RKO (cell line): ENCODE measurements around the gene ZNF837.
"Not testable (repeated sequence)": the region's sequence is repeated elsewhere in the genome, so short reads cannot be mapped to it uniquely, and the experiment has no call there.

Experiments used
- DNase-seq: peaks from one replicate; pipeline ENCODE4 v3.0.0-alpha.2; 2016; ENCODE audit warnings: low spot score

Gene ZNF837

DNA sequence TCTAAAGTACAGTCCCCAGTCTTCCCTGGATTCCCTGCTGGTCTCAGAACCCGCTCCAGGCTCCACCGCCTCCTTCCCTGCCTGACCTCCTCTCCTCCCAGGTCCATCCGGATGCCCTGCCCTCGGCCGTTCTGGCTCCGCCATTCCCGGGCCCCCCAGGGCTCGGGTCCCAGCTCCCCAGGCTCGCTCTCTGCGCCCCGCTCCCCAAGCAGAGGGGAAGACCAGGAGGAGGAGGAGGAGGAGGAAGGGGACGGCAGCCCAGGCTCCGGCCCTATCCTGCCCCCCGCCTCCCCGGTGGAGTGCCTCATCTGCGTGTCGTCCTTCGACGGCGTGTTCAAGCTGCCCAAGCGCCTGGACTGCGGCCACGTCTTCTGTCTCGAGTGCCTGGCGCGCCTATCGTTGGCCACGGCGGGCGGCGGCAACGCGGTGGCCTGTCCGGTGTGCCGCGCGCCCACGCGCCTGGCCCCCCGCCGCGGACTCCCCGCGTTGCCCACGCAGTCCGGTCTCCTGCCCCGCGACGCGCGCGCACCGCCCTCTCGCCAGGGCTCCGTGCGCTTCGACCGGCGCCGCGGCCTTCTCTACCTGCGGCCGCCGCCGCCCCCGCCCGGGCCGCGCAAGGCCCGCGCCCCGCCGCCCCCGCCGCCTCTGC, 15.3 kb upstream of the ZNF837 start:
- no peak for DNase-seq

DNA sequence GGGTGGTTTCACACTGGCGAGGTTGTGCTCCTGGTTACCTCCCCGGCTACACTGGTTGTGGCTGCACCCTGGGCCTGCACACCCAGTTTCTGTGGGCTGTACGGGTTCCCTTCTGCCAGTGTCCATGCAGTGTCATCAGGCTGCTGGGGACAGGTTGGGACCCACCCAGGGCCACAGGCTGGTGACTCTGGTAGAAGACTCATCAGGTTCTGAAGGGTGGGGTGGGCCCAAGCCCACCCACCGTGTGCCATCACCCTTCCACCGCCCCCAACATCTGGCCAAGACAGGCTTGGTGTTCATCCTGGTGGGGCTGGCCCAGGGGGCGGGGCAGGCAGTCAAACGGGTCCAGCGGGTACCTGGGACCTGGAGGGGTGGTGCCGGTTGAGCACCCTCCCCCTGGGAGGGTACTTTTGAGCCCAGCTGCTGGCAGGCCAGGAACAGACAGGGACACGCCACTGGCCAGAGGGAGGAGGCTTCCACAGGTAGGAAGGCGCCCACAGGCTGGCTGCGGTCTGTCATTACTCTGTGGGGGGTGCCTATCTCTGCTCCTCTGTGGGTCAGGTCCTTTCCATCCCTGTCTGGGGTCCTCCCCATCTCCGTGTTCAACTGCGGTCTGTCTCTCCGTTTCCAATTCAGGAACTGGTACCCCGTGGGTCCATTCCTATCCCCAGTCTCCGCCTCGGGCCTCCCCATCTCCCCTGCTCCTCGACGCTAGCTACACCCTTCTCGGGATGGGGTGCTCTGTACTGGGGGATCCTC, 14.6 kb upstream of the ZNF837 start, which contains the start of gene RNF225:
Gene RNF225 (plus strand): TSS at position 437 of the 759 bp plus-strand sequence. CDS start 434 bp downstream, outside the sequence.
- no peak for DNase-seq

DNA sequence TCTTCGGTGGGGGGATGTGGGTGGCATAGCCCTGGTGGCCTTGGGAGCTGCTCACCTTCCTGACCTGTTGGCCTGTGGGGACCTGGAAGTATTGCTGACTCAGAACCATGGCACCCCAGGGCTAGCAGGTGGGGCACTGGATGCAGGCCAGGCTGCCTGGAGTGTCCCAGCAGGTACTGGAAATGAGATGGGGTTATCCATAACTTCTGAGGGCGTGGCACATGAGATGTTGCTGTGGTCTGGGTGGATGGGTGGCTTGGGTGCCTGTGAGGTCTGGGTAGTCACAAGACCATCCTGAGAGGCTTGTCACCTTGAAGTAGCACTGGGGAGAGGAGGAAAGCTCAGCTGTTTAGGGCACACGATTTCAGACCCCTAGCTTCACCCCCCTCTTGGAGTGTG, 14.0 kb upstream of the ZNF837 start:
- no peak for DNase-seq

DNA sequence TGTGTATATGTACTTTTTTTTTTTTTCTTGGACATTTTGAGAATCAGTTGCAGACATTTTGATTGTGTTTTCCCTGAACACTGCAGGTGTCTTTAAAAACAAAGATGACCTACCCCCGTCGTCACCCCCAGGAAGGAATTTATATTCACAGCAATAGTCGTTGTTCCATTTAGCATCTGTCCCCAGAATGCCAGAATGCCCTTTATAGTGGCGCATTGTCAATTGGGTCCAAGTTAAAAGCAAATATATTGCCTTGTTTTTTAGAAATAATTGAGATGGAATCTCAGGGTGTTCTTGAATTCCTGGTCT, 12.8 kb upstream of the ZNF837 start:
- DNase-seq = no peak

DNA sequence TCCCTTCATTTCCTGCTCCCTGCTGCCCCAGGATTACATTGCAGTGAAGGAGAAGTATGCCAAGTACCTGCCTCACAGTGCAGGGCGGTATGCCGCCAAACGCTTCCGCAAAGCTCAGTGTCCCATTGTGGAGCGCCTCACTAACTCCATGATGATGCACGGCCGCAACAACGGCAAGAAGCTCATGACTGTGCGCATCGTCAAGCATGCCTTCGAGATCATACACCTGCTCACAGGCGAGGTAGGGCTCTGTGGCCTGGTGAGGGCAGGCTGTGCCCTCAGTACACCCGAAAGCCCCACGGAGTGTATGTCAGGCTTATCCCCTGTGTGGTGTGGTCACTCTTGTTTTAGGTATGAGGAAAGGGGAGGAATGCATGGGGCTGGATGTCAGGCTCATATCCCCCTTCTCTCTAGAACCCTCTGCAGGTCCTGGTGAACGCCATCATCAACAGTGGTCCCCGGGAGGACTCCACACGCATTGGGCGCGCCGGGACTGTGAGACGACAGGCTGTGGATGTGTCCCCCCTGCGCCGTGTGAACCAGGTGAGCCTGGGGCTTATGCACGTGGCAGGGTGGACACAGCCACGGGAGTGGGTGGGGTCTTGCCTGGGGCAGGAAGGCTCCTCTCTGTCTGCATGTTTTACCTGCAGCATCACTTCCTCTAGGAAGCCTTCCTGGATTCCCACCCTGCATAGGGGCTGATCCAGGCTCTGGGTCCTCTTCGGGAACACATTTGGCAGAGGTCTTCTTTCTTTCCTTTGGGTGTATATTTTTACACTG, 12.3 kb upstream of the ZNF837 start:
- no peak for DNase-seq

DNA sequence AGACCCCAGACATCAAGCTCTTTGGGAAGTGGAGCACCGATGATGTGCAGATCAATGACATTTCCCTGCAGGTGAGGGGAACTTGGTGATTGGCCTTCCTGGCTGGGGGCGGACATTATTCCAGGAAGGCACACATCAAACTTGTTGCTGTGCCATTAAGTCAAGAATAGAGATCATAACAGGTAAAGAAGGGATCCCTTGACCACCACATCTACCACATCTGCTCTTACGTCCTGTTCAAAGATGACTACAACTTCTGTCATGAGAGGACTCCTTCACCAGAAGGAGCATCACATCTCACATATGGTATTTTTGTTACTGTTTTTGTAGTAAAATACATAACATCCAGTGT, 7.3 kb upstream of the ZNF837 start:
- DNase-seq = no peak

DNA sequence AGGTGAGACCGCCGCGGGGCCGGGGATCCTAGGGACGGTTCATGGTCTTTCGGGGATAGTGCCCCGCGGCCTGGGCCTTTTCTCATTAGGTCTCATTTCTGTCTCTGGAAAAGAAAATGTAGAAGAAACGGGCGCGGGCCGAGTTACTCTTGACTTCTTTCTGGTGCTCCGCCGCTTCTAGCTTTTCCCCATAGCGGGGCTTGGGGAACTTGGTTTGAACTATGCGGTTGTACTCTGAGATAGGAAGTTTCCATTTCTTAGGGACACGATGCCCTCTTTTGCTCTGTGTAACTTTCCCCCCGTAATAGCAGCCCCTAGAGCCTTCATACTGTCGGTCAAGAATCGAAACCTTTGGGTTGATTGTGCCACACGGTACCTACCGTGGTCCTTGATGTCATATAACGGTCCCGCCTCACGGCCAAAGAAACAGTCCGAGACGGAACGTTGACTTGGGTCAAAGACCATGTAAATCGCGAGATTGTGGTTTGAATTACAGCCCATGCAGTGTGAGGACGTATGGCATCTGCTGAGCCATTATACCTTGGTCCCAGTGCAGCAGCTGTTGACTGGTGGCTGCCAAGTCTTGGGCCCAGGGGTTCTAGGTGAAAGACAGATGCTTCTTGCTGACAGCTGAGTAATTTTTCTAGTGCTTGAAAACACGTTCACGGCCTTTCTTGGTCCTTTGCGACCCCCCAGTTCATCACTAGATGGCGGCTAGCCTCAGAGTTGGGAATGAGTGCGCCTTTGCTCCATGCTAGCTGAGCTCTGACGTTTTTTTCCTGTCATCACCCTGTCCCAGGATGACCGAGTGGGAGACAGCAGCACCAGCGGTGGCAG, 6.7 kb upstream of the ZNF837 start:
- peak; percentile 78 for DNase-seq

DNA sequence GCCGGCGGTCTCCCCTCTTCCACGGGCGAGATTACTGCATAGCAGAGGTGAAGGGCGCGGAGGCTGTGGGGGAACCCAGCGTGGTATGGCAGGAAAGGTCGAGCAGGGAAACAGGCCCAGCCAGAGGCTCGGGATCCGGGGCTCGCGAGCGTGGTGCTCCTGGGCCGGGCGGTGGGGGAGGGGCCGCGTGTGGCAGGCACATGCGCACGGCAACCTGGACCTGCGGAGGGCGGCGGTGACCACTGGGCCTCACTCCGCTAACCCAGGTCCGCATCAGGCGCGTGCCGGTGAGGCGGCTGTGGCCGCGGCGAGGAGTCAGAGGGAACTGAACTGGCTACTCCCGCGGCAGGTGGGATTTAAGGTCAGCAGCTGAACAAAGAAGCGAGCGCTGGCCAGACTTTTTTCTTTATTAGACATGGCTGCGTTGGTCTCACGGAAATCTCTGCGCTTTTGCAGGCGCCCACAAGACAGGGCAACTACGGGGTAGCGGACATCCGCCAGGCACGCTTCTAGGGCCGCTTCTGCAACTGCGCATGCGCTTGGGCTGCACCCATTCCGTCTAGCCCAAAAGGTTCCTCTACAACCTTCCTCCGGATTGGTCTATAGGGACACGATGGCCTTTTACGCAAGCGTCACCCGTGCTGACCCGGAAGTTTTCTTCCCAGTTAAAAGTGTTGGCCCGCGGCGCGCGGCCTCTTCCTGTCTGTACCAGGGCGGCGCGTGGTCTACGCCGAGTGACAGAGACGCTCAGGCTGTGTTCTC, 5.9 kb upstream of the ZNF837 start, which contains the start of gene RPS5:
Gene RPS5 (plus strand): TSS at position 694 of the 762 bp plus-strand sequence. CDS start 869 bp downstream, outside the sequence.
- peak; percentile 100 for DNase-seq

DNA sequence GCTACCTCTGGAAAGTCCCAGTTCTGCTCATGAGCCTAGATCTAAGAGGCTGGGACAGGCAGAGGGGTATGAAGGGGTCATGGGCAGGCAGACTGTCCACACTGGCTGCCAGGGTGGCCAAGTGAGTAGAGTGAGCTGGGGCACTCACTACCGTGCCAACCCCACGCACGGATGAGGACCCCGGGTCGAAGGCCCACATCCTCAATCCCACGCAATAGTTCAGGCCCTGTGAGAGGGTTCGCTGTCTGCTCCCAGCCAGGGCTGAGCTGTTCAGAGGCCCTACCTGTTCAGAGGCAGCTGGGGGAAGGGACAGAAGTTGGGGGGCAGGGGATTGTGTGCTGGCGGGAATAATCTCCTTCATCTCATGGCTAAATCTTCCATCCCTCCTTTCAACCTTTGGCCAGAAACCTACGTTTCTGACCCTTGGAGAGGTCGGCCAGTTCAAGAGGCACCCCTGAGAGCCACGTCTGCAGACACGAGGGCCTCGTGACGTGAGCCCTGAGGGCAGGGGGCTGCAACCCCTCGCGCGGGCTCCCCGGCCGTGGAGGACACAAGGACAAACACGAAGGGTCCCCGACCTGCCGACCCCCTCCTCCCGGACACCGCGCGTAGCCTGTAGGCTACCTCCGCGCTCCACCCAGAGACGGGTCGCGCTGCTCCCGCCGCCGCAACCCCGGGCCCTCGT, 5.2 kb upstream of the ZNF837 start:
- no peak for DNase-seq

DNA sequence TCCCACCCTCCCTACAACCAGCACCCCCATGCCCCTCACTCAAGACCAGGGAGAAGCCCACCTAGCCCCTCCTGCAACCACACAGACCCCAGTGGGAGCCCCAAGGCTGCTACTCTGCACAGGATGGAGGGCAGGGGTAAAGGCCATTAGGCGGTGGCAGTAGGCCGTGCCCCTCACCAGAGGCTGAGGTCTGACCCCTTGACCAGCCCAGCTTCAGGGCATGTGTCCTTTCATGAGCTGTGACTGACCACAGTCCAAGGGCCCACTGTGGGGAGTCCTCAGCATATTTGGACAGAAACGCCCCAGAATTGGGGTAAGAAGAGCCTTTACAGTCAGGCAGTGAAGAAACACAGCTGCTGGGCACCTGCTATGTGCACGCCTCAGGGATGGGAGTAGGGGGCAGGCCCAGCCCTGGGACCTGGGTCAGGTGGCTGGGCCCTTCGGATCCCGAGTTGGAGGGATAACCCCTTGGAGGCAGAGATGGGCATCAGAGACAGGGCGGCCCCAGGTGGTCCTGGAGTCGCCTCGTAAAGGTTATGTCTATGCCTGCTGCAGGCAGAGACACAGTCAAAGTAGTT, 4.6 kb upstream of the ZNF837 start:
- DNase-seq = no peak

DNA sequence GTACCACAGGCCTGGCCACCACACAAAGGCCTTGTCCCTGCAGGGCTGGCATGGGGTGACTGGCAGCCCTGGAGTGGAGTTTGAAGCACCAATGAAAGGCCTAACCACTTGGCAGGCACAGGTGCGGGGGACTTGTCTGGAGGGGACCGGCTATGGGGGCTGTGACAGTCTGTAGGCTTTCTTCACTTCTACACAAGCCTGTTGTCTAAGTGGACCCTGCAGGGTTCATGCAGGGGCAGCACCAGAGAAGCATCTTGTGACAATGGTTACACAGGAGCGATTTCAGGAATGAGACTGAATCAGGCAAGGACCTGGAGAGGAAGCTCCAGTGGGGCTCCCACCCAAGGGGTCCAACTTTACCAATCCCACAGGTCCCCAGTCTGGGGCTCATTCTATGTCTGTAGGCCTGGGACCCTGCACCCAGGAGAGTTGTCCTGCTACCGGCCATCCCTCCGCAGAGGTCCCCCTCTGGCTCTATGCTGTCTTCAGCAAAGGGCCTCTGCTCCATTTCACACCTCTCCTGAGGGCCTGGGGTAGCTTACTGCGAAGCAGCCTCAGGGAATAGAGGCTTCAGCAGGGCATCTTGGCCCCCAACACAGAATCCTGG, 2.3 kb upstream of the ZNF837 start:
- DNase-seq = no peak

DNA sequence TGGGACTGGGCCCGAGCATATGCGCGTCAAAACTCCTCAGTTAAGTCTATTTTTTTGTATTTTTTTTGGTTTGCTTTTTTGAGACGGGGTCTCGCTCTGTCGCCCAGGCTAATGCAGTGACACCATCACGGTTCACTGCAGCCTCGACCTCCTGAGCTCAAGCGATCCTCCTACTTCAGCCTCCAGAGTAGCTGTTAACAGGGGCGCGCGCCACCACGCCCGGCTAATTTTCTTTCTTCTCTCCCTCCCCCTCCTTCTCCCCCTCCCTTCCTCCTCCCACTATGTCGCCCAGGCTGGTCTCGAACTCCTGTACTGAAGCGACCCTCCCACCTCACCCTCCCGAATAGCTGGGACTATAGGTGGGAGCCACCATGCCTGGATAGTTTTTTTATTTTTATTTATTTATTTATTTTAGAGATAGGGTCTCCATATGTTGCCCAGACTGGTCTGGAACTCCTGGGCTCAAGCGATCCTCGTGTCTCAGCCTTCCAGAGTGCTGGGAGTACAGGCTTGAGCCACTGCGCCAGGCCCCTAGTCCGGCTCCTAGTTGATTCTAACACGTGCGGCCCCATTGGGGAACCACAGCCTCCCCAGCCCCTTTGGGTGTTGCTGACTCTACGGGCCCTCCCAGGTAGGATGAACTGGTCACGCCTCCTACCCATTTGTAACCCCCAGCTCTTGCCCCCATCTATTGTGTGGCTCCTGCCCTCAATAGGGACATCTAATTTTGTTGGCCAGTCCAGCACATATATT, 806 bp upstream of the ZNF837 start:
- no peak for DNase-seq

DNA sequence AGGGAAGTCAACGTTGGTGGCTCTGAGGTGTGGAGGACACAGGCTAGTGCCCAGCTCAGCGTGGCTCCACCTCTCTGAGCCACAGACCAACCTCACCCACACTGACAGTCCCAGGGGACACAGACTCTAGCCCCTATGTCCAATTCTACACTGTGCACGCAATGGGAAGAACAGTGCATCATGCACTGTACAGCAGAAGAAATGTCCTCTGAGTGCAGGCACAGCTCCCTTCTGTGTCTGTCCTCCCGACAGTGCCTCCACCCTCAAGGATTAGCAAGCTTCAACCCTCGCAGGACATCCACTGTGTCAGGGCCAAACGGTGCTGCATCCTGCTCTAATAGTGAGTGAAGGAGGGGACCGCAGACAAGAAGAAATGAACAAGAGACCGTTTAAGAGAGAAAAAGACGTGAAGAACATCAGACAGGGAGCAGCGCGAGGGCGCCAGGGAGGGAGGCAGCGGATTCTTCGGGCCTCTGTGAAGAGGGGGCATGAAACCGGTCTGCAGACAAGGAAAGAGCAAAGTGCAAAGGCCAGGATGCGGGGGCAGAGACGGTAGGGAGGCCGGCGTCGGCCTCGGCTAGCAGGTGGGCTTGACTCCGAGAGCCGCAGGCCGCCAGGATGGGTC, 681 bp downstream of the ZNF837 start:
- no peak for DNase-seq

DNA sequence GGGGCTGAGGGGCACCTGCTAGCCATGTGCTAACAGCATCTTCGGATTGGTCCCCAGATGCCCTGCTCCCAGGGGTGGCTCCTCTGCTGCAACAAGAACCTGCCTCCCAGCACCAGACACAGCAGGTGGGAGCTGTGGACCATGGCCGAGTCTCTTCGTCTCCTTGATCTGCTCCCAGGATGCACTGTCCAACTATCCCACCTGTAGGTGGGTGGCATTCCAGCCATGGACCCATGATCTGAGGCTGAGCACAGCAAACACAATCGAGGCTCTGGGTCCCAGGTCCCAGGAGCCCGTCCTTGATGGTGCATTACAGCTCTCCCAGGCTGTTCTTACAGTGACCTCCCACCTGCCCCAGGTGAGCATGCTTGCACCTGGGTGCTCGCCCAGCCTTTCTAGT, 1.6 kb downstream of the ZNF837 start:
- no peak for DNase-seq

DNA sequence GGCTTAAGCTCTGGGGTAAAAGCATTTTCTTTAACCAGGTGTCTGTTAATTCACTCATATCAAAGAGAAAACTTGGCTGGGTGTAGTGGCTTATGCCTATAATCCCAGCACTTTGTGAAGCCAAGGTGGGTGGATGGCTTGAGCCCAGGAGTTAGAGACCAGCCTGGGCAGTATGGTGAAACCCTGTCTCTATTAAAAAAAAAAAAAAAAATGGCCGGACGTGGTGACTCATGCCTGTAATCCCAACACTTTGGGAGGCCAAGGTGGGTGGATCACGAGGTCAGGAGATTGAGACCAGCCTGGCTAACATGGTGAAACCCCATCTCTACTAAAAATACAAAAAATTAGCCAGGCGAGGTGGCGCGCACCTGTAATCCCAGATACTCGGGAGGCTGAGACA, 4.1 kb downstream of the ZNF837 start:
- DNase-seq = not testable (repeated sequence)

DNA sequence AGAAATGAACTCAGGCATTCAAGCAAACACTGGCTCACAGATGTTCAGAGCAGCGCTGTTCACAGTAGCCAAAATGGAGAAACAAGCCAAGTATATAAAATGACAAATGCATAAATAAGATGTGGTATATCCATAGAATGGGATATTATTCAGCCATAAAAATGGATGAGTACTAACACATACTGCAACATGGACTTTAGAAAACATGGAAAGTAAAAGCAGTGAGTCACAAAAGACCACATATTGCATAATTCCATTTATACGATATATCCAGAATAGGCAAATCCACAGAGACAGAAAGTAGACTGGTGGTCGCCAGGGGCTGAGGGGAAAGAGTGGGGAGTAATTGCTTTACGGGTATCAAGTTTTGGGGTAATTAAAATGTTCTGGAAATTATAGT, 6.6 kb downstream of the ZNF837 start:
- no peak for DNase-seq

DNA sequence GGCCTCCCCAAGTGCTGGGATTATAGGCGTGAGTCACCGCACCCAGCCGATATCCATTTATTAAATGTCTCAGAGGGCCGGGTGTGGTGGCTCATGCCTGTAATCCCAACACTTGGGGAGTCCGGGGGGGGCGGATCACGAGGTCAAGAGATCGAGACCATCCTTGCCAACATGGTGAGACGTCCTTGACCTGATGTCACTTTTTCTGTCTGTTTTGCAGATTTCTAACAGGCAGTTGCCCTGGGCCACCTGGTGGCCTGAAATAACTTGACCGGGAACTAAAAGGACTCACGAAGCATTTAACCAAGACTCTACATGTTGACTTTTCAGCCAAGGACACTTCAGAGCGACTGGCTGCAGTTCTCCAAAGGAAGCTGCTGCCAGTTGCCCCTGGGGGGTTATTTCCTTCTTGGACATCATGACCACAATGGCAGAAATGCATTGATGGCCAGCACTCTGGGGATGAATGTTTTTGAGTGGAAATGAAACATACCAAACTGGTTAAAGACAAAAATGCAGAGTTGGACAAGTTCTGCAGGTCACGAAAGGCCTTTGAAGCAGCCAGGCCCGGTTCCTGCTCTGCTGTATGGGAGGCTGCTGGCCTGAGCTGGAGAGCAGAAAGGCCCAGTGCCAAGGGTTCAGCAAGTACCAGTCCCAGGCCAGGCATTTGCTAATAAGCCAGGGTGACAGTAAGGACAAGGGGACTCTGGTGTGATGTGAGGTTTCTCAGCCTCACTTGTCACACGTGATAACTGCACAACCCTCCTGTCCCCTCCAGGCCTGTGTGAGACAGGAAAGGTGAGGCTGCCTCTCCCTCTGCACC, 8.3 kb downstream of the ZNF837 start:
- DNase-seq = peak; percentile 48
